OCI-LY3 (cell line): ENCODE results near the gene ATIC.

ENCODE experiments used
- EZH2phosphoT487 ChIP-seq: fragments of 200-600 bp; shearing (Covaris generic); IDR thresholded peaks from 2 replicates; pipeline ENCODE4 v1.6.1; 2018; ENCODE audit warnings: antibody characterized with exemption, mixed run types, low read depth
- TF ChIP-seq, protein P1 (sequence below): fragments of 200-600, 300-600 bp; sonication (generic); IDR thresholded peaks from 2 replicates; pipeline ENCODE4 v1.5.1; 2014; ENCODE audit warnings: antibody characterized with exemption, low read length, low read depth

GRCh38 chr2:215315301-215315700, 3.4 kb downstream of the ATIC start:
- TF ChIP-seq, protein P1, sequence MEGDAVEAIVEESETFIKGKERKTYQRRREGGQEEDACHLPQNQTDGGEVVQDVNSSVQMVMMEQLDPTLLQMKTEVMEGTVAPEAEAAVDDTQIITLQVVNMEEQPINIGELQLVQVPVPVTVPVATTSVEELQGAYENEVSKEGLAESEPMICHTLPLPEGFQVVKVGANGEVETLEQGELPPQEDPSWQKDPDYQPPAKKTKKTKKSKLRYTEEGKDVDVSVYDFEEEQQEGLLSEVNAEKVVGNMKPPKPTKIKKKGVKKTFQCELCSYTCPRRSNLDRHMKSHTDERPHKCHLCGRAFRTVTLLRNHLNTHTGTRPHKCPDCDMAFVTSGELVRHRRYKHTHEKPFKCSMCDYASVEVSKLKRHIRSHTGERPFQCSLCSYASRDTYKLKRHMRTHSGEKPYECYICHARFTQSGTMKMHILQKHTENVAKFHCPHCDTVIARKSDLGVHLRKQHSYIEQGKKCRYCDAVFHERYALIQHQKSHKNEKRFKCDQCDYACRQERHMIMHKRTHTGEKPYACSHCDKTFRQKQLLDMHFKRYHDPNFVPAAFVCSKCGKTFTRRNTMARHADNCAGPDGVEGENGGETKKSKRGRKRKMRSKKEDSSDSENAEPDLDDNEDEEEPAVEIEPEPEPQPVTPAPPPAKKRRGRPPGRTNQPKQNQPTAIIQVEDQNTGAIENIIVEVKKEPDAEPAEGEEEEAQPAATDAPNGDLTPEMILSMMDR = no peak
- TF ChIP-seq EZH2phosphoT487 = no peak
